Neuronal stem cell (in vitro differentiated cells): ENCODE measurements around the gene PRDM5.

ENCODE experiments used
- DNase-seq: peaks from one replicate; pipeline ENCODE4 v3.0.0-alpha.2; 2013; ENCODE audit warnings: low spot score
- H2AFZ ChIP-seq: one replicate; pipeline ENCODE4 v1.6.1; 2013; ENCODE audit warnings: mild to moderate bottlenecking, low read length, inconsistent platforms
- H2AK5ac ChIP-seq: 2 replicates; pipeline ENCODE4 v1.6.1; 2013; ENCODE audit warnings: low read depth, mild to moderate bottlenecking, inconsistent platforms, low read length, moderate library complexity, mixed read lengths
- H2BK120ac ChIP-seq: 2 replicates; pipeline ENCODE4 v1.6.1; 2013; ENCODE audit warnings: low read depth, mild to moderate bottlenecking, inconsistent platforms, low read length, moderate library complexity, mixed read lengths
- H2BK12ac ChIP-seq: one replicate; pipeline ENCODE4 v1.6.1; 2013; ENCODE audit warnings: low read length, inconsistent platforms
- H2BK15ac ChIP-seq: 2 replicates; pipeline ENCODE4 v1.6.1; 2013; ENCODE audit warnings: mild to moderate bottlenecking, low read length, inconsistent platforms, mixed read lengths
- H2BK5ac ChIP-seq: one replicate; pipeline ENCODE4 v1.6.1; 2013; ENCODE audit warnings: inconsistent platforms, mild to moderate bottlenecking, low read length, moderate library complexity
- H3K14ac ChIP-seq: one replicate; pipeline ENCODE4 v1.6.1; 2013; ENCODE audit warnings: low read length, inconsistent platforms
- H3K18ac ChIP-seq: 2 replicates; pipeline ENCODE4 v1.6.1; 2013; ENCODE audit warnings: low read length, inconsistent platforms
- H3K23ac ChIP-seq: 2 replicates; pipeline ENCODE4 v1.6.1; 2013; ENCODE audit warnings: low read depth, mild to moderate bottlenecking, mixed read lengths, low read length, inconsistent platforms; ENCODE audit not compliant: poor library complexity
- H3K27ac ChIP-seq: replicated peaks from 3 replicates; pipeline ENCODE4 v1.5.1; 2013; ENCODE audit warnings: low read length, inconsistent platforms
- H3K27me3 ChIP-seq, 3 experiments: 2 replicates each; pipeline ENCODE4 v1.6.1; 2013; ENCODE audit warnings: low read length in 3 of 3, mild to moderate bottlenecking in 2 of 3, inconsistent platforms in 1 of 3, low read depth in 1 of 3, mixed read lengths in 1 of 3, moderate library complexity in 1 of 3; ENCODE audit not compliant: control insufficient read depth in 3 of 3, insufficient read depth in 3 of 3
- H3K36me3 ChIP-seq, 2 donors: replicated peaks in 1 of 2; 2 replicates each; pipeline ENCODE4 v1.6.1; 2013; ENCODE audit warnings: low read length in 2 of 2; ENCODE audit not compliant: control insufficient read depth in 2 of 2, insufficient read depth in 2 of 2
- H3K4ac ChIP-seq: 2 replicates; pipeline ENCODE4 v1.6.1; 2013; ENCODE audit warnings: inconsistent platforms, mild to moderate bottlenecking, low read length, moderate library complexity
- H3K4me1 ChIP-seq, 2 donors: 1 replicate in 1 of 2; 2 replicates in 1 of 2; pipeline ENCODE4 v1.6.1; 2013; ENCODE audit warnings: low read length in 2 of 2, low read depth in 1 of 2; ENCODE audit not compliant: control insufficient read depth in 2 of 2, insufficient read depth in 1 of 2
- H3K4me2 ChIP-seq: one replicate; pipeline ENCODE4 v1.6.1; 2013; ENCODE audit warnings: mild to moderate bottlenecking, low read length, inconsistent platforms; ENCODE audit not compliant: insufficient read depth, poor library complexity, severe bottlenecking
- H3K4me3 ChIP-seq, 2 donors: 2 replicates each; pipeline ENCODE4 v1.5.1; 2013; ENCODE audit warnings: low read length in 2 of 2, mild to moderate bottlenecking in 2 of 2, inconsistent platforms in 1 of 2, moderate library complexity in 1 of 2
- H3K79me1 ChIP-seq: one replicate; pipeline ENCODE4 v1.6.1; 2013; ENCODE audit warnings: low read depth, mild to moderate bottlenecking, inconsistent platforms, low read length, moderate library complexity
- H3K9ac ChIP-seq: one replicate; pipeline ENCODE4 v1.6.1; 2013; ENCODE audit warnings: mild to moderate bottlenecking, low read depth, low read length, inconsistent platforms; ENCODE audit not compliant: poor library complexity
- H3K9me3 ChIP-seq, 2 donors: replicated peaks in 1 of 2; 2 replicates each; pipeline versions ENCODE3 to v1.6.1; 2013; ENCODE audit warnings: low read length in 2 of 2, mild to moderate bottlenecking in 2 of 2, inconsistent platforms in 1 of 2, low read depth in 1 of 2, mixed read lengths in 1 of 2, moderate library complexity in 1 of 2; ENCODE audit not compliant: control insufficient read depth in 2 of 2, insufficient read depth in 1 of 2
- H4K8ac ChIP-seq: one replicate; pipeline ENCODE4 v1.6.1; 2013; ENCODE audit warnings: low read depth, mild to moderate bottlenecking, inconsistent platforms, low read length, moderate library complexity
- H4K91ac ChIP-seq: one replicate; pipeline ENCODE4 v1.6.1; 2013; ENCODE audit warnings: low read length, low read depth, mild to moderate bottlenecking, inconsistent platforms; ENCODE audit not compliant: poor library complexity
- WGBS, 2 donors: extraction: QIAGEN DNeasy Blood & Tissue Kit; methylation state at CpG; one replicate each; pipeline ENCODE4 v1.1.7; 2013; ENCODE audit warnings: missing lambda C conversion rate in 2 of 2, mixed read lengths in 1 of 2; ENCODE audit not compliant: insufficient read length in 2 of 2, insufficient replicate concordance in 1 of 2; ENCODE audit errors: extremely low coverage in 2 of 2; 5-methylcytosine and 5-hydroxymethylcytosine counted together

The PRDM5 gene

GRCh38 chr4:120901731-120902130 lies 20.8 kb downstream of the PRDM5 start:
- DNase-seq = no peak
- Histone ChIP-seq H2AK5ac (no peak overlapping the region), H4K8ac (no peak overlapping the region), H2BK5ac (no peak overlapping the region), H3K27me3 (no peaks in the 10 kb centered on the region), H3K4ac (no peak overlapping the region), H3K36me3 (peaks cover 0 to 56% of the 10 kb centered on the region in 2 donors), H3K18ac (no peak overlapping the region), H3K14ac (no peak overlapping the region), H2BK120ac (no peak overlapping the region), H2AFZ (no peak overlapping the region), H3K23ac (no peak overlapping the region), H3K4me2 (no peak overlapping the region), H3K27ac (no peak overlapping the region), H4K91ac (no peak overlapping the region), H3K9me3 (peaks cover 0 to 19% of the 10 kb centered on the region in 2 donors), H3K79me1 (no peaks in the 10 kb centered on the region), H2BK15ac (no peak overlapping the region), H3K9ac (no peak overlapping the region), H2BK12ac (no peak overlapping the region), H3K4me1 (no peaks in the 10 kb centered on the region), H3K4me3 (no peak overlapping the region)
- no CpG with 5 or more reads among the region's 1 CpG for WGBS, 2 donors

- Histone ChIP-seq H2AK5ac (no peak overlapping the region), H3K27ac (no peak overlapping the region), H4K8ac (no peak overlapping the region), H3K4ac (no peak overlapping the region), H3K27me3 (no peaks in the 10 kb centered on the region), H3K14ac (no peak overlapping the region), H2AFZ (no peak overlapping the region), H4K91ac (no peak overlapping the region), H3K4me3 (no peak overlapping the region), H2BK120ac (no peak overlapping the region), H3K36me3 (peaks cover 0 to 28% of the 10 kb centered on the region in 2 donors), H3K23ac (no peak overlapping the region), H3K9me3 (peaks cover 0 to 13% of the 10 kb centered on the region in 2 donors), H3K9ac (no peak overlapping the region), H2BK15ac (no peak overlapping the region), H3K79me1 (no peaks in the 10 kb centered on the region), H3K4me2 (no peak overlapping the region), H3K18ac (no peak overlapping the region), H2BK12ac (no peak overlapping the region), H2BK5ac (no peak overlapping the region), H3K4me1 (no peaks in the 10 kb centered on the region)
- WGBS, 2 donors = no CpG with 5 or more reads among the region's 4 CpGs
- no peak for DNase-seq
Observed at GRCh38 chr4:120897981-120898719, 24.4 kb downstream of the PRDM5 start.

- WGBS, 2 donors = no CpG with 5 or more reads among the region's 2 CpGs
- Histone ChIP-seq H3K79me1 (no peaks in the 10 kb centered on the region), H2BK12ac (no peak overlapping the region), H3K36me3 (peaks cover 0 to 20% of the 10 kb centered on the region in 2 donors), H4K8ac (no peak overlapping the region), H2AFZ (no peak overlapping the region), H3K23ac (no peak overlapping the region), H2BK120ac (no peak overlapping the region), H4K91ac (no peak overlapping the region), H3K14ac (no peak overlapping the region), H3K9me3 (peaks cover 4 to 18% of the 10 kb centered on the region in 2 donors), H2BK15ac (no peak overlapping the region), H3K9ac (no peak overlapping the region), H2BK5ac (no peak overlapping the region), H3K4me3 (no peak overlapping the region), H3K27ac (no peak overlapping the region), H3K4me2 (no peak overlapping the region), H3K27me3 (no peaks in the 10 kb centered on the region), H3K18ac (no peak overlapping the region), H2AK5ac (no peak overlapping the region), H3K4me1 (no peaks in the 10 kb centered on the region), H3K4ac (no peak overlapping the region)
- no peak for DNase-seq
Observed at GRCh38 chr4:120895554-120895953, 27.0 kb downstream of the PRDM5 start.

- Histone ChIP-seq H3K4ac (no peak overlapping the region), H3K4me1 (no peaks in the 10 kb centered on the region), H2AK5ac (no peak overlapping the region), H3K9me3 (peaks cover 4 to 23% of the 10 kb centered on the region in 2 donors), H3K36me3 (peaks cover 0 to 4% of the 10 kb centered on the region in 2 donors), H3K4me2 (no peak overlapping the region), H3K9ac (no peak overlapping the region), H3K14ac (no peak overlapping the region), H2BK15ac (no peak overlapping the region), H2AFZ (no peak overlapping the region), H3K18ac (no peak overlapping the region), H2BK12ac (no peak overlapping the region), H3K4me3 (no peak overlapping the region), H4K8ac (no peak overlapping the region), H4K91ac (no peak overlapping the region), H2BK120ac (no peak overlapping the region), H3K79me1 (no peaks in the 10 kb centered on the region), H2BK5ac (no peak overlapping the region), H3K27me3 (no peaks in the 10 kb centered on the region), H3K27ac (no peak overlapping the region), H3K23ac (no peak overlapping the region)
- no peak for DNase-seq
- WGBS, 2 donors = no CpG with 5 or more reads among the region's 2 CpGs
Observed at GRCh38 chr4:120893314-120893713, 29.2 kb downstream of the PRDM5 start.
